ENCODE results near the gene DACT2.

DNA sequence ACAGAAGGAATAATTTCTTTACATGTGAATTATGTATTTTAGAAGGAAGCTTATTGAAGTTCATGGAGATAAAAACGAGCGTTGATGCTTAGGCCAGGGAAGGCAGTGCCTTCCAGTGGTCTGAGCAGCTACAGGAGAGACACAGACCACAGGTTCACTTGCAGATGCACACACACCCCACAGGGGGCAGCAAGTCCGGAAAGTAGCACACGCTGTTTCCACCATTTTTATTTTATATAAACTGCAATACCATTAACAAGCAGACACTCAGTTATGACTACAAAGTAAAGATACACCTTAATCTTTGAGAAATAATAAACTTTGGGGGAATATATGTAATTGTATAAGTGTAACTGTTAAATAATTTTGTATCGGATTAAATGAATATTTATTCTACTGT lies 13.5 kb upstream of the DACT2 start:
- no peak for TF ChIP-seq ZNF384 (IDR thresholded peaks at IDR 0.05)
- no peak for TF ChIP-seq ARNT (IDR thresholded peaks at IDR 0.05)
- TF ChIP-seq ELF4 (IDR thresholded peaks at IDR 0.05) = no peak
- no peak for TF ChIP-seq SP1 (IDR thresholded peaks at IDR 0.05)
- no peak for TF ChIP-seq TARDBP (IDR thresholded peaks at IDR 0.05)
- TF ChIP-seq NFRKB (IDR thresholded peaks at IDR 0.05) = no peak
- no peak for TF ChIP-seq BHLHE40 (IDR thresholded peaks at IDR 0.05; ENCODE audit: borderline replicate concordance)
- TF ChIP-seq SUZ12 (IDR thresholded peaks at IDR 0.05) = no peak
- TF ChIP-seq FOXM1 (IDR thresholded peaks at IDR 0.05; ENCODE audit: borderline replicate concordance) = no peak
- TF ChIP-seq LEF1 (IDR thresholded peaks at IDR 0.05; ENCODE audit: borderline replicate concordance) = no peak
